Ishikawa (cell line): ENCODE data around the gene ITPKA.

Experiments
- CEBPB ChIP-seq: IDR thresholded peaks from 2 replicates; pipeline ENCODE4 v1.6.1; 2012
- CREB1 ChIP-seq: IDR thresholded peaks from 2 replicates; pipeline ENCODE4 v1.6.1; 2012; ENCODE audit warnings: low read depth

- TF ChIP-seq CEBPB (no peak), CREB1 (no peak)
These were observed 36.8 kb downstream of the ITPKA start for GRCh38 chr15:41530363-41530956.
